Small intestine (tissue), 7 donors: Measurements from ENCODE around the gene NHS. TPM values are rescaled to one million over a fixed set of nuclear protein-coding genes. Genes with fewer than 3 reads are reported as not detected.

ENCODE experiments used
- DNase-seq, 2 donors: peaks; one replicate each; pipeline versions ENCODE4 v3.0.0 to v3.0.0-alpha.2; 2013
- FAIRE-seq: peaks from 2 replicates; lab custom pipeline; 2012; peaks lifted over from hg19 to GRCh38; lab: Jason Lieb, UNC
- H3K27ac ChIP-seq, 3 donors: one replicate each; pipeline ENCODE4 v1.5.1; 2013; ENCODE audit warnings: low read length in 2 of 3, mild to moderate bottlenecking in 2 of 3, control low read depth in 1 of 3, inconsistent platforms in 1 of 3, low read depth in 1 of 3, moderate library complexity in 1 of 3
- H3K27me3 ChIP-seq, 3 donors: one replicate each; pipeline ENCODE4 v1.6.1; 2013; ENCODE audit warnings: low read length in 3 of 3, inconsistent platforms in 1 of 3; ENCODE audit not compliant: control insufficient read depth in 3 of 3, insufficient read depth in 3 of 3
- H3K36me3 ChIP-seq, 3 donors: one replicate each; pipeline ENCODE4 v1.6.1; 2013; ENCODE audit warnings: low read length in 3 of 3, inconsistent platforms in 1 of 3, low read depth in 1 of 3, mild to moderate bottlenecking in 1 of 3, moderate library complexity in 1 of 3; ENCODE audit not compliant: control insufficient read depth in 3 of 3, insufficient read depth in 2 of 3
- H3K4me1 ChIP-seq, 3 donors: one replicate each; pipeline ENCODE4 v1.6.1; 2013; ENCODE audit warnings: low read length in 2 of 3, inconsistent platforms in 1 of 3, low read depth in 1 of 3, mild to moderate bottlenecking in 1 of 3, moderate library complexity in 1 of 3; ENCODE audit not compliant: control insufficient read depth in 3 of 3, insufficient read depth in 2 of 3
- H3K4me3 ChIP-seq, 3 donors: one replicate each; pipeline ENCODE4 v1.5.1; 2013; ENCODE audit warnings: low read length in 3 of 3, control low read depth in 1 of 3, inconsistent platforms in 1 of 3, low read depth in 1 of 3, mild to moderate bottlenecking in 1 of 3, moderate library complexity in 1 of 3
- H3K9me3 ChIP-seq, 2 donors: one replicate each; pipeline ENCODE4 v1.6.1; 2013; ENCODE audit warnings: low read depth in 1 of 2, low read length in 1 of 2; ENCODE audit not compliant: control insufficient read depth in 2 of 2, insufficient read depth in 1 of 2
- WGBS, 3 donors: extraction: QIAGEN DNeasy Blood & Tissue Kit; methylation state at CpG; one replicate each; pipeline ENCODE4 v1.1.7; 2013; 5-methylcytosine and 5-hydroxymethylcytosine counted together
- polyA plus RNA-seq, 4 donors: library from polyadenylated mRNA; stranded (reverse) in 3 of 4; unstranded in 1 of 4; fragments of 200-250 nt in 3 of 4; fragments of 120-200 nt in 1 of 4; gene quantifications; one replicate each; pipeline versions ENCODE4 v1.2.1 to v1.2.3, GENCODE V29; 2013
- donor health status: healthy with polysubstance abuse.
- donor health status: control.
- donor health status: control.
- donor health status: Bipolar disorder and iron deficiency.
- donor health status: healthy.

The NHS gene
- polyA plus RNA-seq, 4 donors = under 0.01 to 5.8 (median 0.79) TPM

GRCh38 chrX:17473021-17473420 is 98.0 kb downstream of the NHS start:
- FAIRE-seq = no peak
- no peak for DNase-seq
- H3K36me3 ChIP-seq = no peaks in the 10 kb centered on the region
- no peaks in the 10 kb centered on the region for H3K9me3 ChIP-seq
- H3K27ac ChIP-seq = no peak overlapping the region
- no peak overlapping the region for H3K4me3 ChIP-seq
- peaks cover 0 to 5% (median 0%) of the 10 kb centered on the region in 3 donors for H3K4me1 ChIP-seq
- WGBS, 3 donors = 47 to 57% (median 55%) methylated on average over 2 of the region's 2 CpGs
- H3K27me3 ChIP-seq = no peaks in the 10 kb centered on the region

GRCh38 chrX:17474892-17475291 is 99.9 kb downstream of the NHS start:
- peaks cover 0 to 5% (median 0%) of the 10 kb centered on the region in 3 donors for H3K4me1 ChIP-seq
- H3K9me3 ChIP-seq = no peaks in the 10 kb centered on the region
- H3K4me3 ChIP-seq = no peak overlapping the region
- DNase-seq (no peak), FAIRE-seq (no peak)
- 66 to 92% (median 68%) methylated on average over 2 of the region's 2 CpGs for WGBS, 3 donors
- H3K36me3 ChIP-seq = no peaks in the 10 kb centered on the region
- no peaks in the 10 kb centered on the region for H3K27me3 ChIP-seq
- no peak overlapping the region for H3K27ac ChIP-seq

- H3K27ac ChIP-seq = no peak overlapping the region
- WGBS, 3 donors = 51 to 77% (median 75%) methylated on average over 6 of the region's 6 CpGs
- peaks cover 0 to 5% (median 0%) of the 10 kb centered on the region in 3 donors for H3K4me1 ChIP-seq
- H3K36me3 ChIP-seq = no peaks in the 10 kb centered on the region
- H3K9me3 ChIP-seq = no peaks in the 10 kb centered on the region
- H3K27me3 ChIP-seq = no peaks in the 10 kb centered on the region
- FAIRE-seq (no peak), DNase-seq (no peak)
- H3K4me3 ChIP-seq = no peak overlapping the region
These were observed 100.6 kb downstream of the NHS start for GRCh38 chrX:17475449-17476217.

- WGBS, 3 donors = 45 to 78% (median 67%) methylated on average over 2 of the region's 2 CpGs
These were observed 101.4 kb downstream of the NHS start for GRCh38 chrX:17476411-17476810.

GRCh38 chrX:17481086-17481485 is 106.1 kb downstream of the NHS start:
- WGBS, 3 donors = 73 to 82% (median 79%) methylated on average over 4 of the region's 4 CpGs
- no peaks in the 10 kb centered on the region for H3K27me3 ChIP-seq
- no peak for FAIRE-seq

More at GRCh38 chrX:17476411-17476810, 101.4 kb downstream of the NHS start:
- Histone ChIP-seq H3K27me3 (no peaks in the 10 kb centered on the region), H3K36me3 (no peaks in the 10 kb centered on the region), H3K4me3 (no peak overlapping the region), H3K9me3 (no peaks in the 10 kb centered on the region), H3K4me1 (peaks cover 0 to 5% (median 0%) of the 10 kb centered on the region in 3 donors), H3K27ac (no peak overlapping the region)
- FAIRE-seq = no peak
- no peak for DNase-seq

GRCh38 chrX:17484592-17484991 is 109.6 kb downstream of the NHS start:
- Histone ChIP-seq H3K4me1 (no peaks in the 10 kb centered on the region), H3K27ac (no peak overlapping the region), H3K36me3 (no peaks in the 10 kb centered on the region), H3K27me3 (no peaks in the 10 kb centered on the region), H3K9me3 (no peaks in the 10 kb centered on the region), H3K4me3 (no peak overlapping the region)
- WGBS, 3 donors = 45 to 66% (median 58%) methylated on average over 1 of the region's 1 CpG
- no peak for FAIRE-seq
- no peak for DNase-seq

More at GRCh38 chrX:17481086-17481485, 106.1 kb downstream of the NHS start:
- Histone ChIP-seq H3K27ac (no peak overlapping the region), H3K4me3 (no peak overlapping the region), H3K36me3 (no peaks in the 10 kb centered on the region), H3K4me1 (no peaks in the 10 kb centered on the region), H3K9me3 (no peaks in the 10 kb centered on the region)
- DNase-seq = no peak

- Histone ChIP-seq H3K4me1 (no peaks in the 10 kb centered on the region), H3K9me3 (no peaks in the 10 kb centered on the region), H3K36me3 (no peaks in the 10 kb centered on the region), H3K27me3 (no peaks in the 10 kb centered on the region), H3K4me3 (no peak overlapping the region), H3K27ac (no peak overlapping the region)
- DNase-seq (no peak), FAIRE-seq (no peak)
- WGBS, 3 donors = 38 to 59% (median 56%) methylated on average over 5 of the region's 5 CpGs
These were observed 110.4 kb downstream of the NHS start for GRCh38 chrX:17485391-17485790.

- no peaks in the 10 kb centered on the region for H3K36me3 ChIP-seq
- no peaks in the 10 kb centered on the region for H3K27me3 ChIP-seq
- no peak overlapping the region for H3K27ac ChIP-seq
- DNase-seq (no peak), FAIRE-seq (no peak)
- 88 to 90% (median 90%) methylated on average over 8 of the region's 8 CpGs for WGBS, 3 donors
- H3K4me1 ChIP-seq = no peaks in the 10 kb centered on the region
- no peak overlapping the region for H3K4me3 ChIP-seq
- no peaks in the 10 kb centered on the region for H3K9me3 ChIP-seq
These were observed 113.0 kb downstream of the NHS start for GRCh38 chrX:17488036-17488435.
